Astrocyte of the spinal cord (primary cell): Measurements from ENCODE around the gene SRGAP3.

Experiments
- DNase-seq: peaks from one replicate; pipeline ENCODE4 v3.0.0; 2011; ENCODE audit warnings: low read depth, low spot score
- H3K4me3 ChIP-seq: 2 replicates; pipeline ENCODE4 v1.5.1; 2011; ENCODE audit warnings: low read depth, mild to moderate bottlenecking, low read length, moderate library complexity
- in situ Hi-C: cut with HindIII; loops from 2 replicates; pipeline ENCODE4 v1.10.0; 2017; ENCODE audit warnings: low sequenced_read_pairs
- TF ChIP-seq, protein P1 (sequence below): IDR thresholded peaks from 2 replicates; pipeline ENCODE4 v1.5.1; 2012; ENCODE audit warnings: low read depth, mild to moderate bottlenecking, low read length, inconsistent platforms

Gene SRGAP3

DNA sequence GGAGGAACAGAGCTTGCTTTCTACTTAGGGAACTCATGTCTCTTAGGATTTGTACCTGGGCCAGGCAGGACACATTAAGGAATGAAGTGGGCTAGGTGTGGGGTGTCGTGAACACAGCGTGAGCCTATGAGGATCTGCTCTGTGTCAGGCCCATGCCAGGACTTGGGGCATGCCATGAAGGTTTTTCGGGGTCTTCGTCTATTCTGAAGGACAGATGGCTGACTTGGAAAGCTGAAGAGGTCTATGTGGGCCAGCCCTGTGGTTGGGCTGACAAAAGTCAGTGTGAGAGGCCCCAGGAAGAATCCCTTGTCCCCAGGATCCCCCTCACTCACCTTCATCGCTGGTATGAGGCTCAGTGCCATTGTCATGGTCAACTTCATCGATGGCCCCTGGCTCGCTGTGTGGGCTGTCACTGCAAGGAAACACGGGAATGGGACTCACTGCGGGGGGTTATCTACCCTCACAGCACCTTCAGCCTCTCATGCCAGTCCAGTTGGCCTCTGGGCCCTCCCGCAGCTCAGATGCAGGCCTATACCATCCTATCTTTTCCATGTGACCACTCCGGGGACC is 239.4 kb downstream of the SRGAP3 start:
- no peak overlapping the region for H3K4me3 ChIP-seq
- in situ Hi-C loops = no loop called here
- DNase-seq = no peak
- TF ChIP-seq, protein P1, sequence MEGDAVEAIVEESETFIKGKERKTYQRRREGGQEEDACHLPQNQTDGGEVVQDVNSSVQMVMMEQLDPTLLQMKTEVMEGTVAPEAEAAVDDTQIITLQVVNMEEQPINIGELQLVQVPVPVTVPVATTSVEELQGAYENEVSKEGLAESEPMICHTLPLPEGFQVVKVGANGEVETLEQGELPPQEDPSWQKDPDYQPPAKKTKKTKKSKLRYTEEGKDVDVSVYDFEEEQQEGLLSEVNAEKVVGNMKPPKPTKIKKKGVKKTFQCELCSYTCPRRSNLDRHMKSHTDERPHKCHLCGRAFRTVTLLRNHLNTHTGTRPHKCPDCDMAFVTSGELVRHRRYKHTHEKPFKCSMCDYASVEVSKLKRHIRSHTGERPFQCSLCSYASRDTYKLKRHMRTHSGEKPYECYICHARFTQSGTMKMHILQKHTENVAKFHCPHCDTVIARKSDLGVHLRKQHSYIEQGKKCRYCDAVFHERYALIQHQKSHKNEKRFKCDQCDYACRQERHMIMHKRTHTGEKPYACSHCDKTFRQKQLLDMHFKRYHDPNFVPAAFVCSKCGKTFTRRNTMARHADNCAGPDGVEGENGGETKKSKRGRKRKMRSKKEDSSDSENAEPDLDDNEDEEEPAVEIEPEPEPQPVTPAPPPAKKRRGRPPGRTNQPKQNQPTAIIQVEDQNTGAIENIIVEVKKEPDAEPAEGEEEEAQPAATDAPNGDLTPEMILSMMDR = no peak

DNA sequence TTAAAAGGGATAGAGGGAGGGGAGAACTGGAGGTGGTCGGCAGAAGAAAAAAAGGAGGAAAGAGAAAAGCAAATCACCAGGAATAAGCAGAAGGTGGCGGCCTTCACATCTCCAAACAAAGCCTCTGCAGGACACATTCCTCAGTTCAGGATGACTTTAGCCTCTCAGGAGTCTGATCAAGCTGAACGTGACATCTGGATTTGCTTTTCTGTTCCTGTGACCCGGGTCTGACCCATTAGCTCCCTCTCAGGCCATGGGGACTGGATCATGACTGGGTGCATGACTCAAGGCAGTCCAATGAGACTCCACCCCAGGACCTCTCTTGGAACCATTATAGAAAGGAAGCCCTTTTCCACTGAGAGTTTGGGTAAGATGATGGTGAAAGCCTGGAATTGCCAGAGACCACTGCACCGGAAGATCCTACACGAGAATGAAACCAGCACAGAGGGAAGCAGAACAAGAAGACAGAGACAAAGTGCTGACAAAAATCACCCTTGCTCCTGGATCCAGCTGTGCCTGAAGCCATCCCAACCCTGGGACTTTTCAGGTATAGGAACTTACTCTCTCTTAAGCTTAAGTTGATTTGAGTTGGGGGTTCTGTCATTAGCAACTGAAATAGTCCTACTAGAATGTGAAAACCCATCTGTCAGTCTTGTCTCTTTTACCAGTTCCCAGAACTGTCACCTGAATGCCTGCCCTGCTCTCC is 240.7 kb downstream of the SRGAP3 start:
- no peak for DNase-seq
- in situ Hi-C loops = no loop called here
- H3K4me3 ChIP-seq = no peak overlapping the region
- TF ChIP-seq, protein P1 = no peak

DNA sequence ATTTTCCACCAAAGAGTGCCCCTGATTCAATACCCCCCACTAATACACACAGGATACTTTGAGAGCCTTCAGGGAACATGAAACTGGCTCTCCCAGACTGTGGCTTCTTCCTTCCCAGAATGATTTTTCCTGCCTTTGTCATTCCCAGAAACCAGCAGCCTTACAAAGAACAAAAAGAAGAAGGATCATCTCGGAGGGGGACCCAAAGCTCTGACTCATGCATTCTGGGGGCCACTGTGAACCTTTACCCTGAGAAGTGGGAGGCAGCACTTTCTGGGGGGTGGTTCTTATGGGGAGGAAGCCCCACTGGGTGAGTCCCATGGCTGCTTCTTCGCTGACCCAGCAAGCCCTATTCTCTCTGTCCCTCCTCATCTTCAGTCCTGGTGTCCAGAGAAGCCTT is 241.5 kb downstream of the SRGAP3 start:
- in situ Hi-C loops = no loop called here
- no peak for DNase-seq
- H3K4me3 ChIP-seq = no peak overlapping the region
- TF ChIP-seq, protein P1 = no peak

DNA sequence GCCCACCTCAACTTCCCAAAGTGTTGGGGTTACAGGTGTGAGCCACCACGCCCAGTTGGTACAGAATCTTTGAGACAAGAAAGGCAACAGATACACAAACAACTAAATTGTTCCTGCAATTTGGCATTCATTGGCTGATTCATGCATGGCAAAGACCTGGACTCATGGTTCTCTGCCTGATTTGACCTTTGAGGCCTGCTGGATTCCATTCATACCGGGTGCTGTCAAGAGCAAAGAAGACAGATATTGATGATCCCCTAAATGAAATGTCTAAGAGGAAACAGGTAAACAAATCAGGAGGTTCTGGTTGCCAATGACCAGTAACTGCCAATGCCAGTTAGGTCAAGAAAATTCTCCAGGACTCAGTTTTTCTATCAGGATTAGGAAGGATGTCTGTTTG is 242.2 kb downstream of the SRGAP3 start:
- H3K4me3 ChIP-seq = no peak overlapping the region
- TF ChIP-seq, protein P1 = no peak
- in situ Hi-C loops = no loop called here
- no peak for DNase-seq

DNA sequence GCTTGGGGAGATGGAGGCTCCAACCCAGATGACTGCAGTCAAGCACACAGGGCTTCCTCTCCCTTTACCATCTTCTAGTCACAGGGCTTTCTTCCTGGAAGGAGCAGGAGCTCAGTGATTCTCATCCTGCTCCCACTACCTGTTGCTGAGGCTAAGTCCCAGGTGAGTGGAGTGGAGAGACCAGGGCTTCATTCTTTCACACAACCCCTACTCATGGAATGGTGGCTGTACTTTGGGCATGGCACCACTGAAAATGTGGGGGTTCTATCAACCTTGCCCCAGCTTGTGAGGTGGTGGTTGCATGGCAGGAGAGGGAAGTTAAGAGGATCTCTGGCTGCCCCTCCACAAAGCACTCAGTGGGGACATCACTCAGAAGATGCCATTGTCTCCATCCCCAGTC is 249.4 kb downstream of the SRGAP3 start:
- H3K4me3 ChIP-seq = no peak overlapping the region
- no peak for DNase-seq
- TF ChIP-seq, protein P1 = no peak
- in situ Hi-C loops = no loop called here

DNA sequence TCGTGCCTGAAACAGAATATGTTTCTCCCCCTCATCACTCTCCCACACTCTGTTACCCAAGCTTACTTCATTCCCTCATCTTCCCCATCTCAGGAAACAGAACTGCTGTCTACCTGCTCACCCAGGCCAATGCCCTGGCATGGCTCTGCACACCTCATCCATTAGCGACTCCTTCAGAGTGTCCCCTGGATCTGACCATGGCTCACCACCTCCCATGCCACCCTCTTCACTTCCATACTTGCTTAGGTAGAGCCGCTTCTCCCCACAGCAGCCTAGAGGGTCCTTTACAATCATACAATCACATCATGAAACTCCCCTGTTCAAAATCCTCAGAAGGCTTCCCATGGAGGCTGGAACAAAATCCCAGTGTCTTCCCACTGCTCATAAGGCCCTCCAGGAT is 252.3 kb downstream of the SRGAP3 start:
- H3K4me3 ChIP-seq = no peak overlapping the region
- no peak for DNase-seq
- in situ Hi-C loops = no loop called here
- TF ChIP-seq, protein P1 = no peak
